Caco-2 (cell line): ENCODE data around the gene CSNK2A2. TPM values are rescaled to one million over a fixed set of nuclear protein-coding genes. Genes with fewer than 3 reads are reported as not detected.

Experiments
- BruUV-seq: library from RNA; stranded (reverse); fragments of 400-500 nt; replicated peaks from 2 replicates; lab custom pipeline; 2021; lab: Mats Ljungman, UMichigan
- CTCF ChIA-PET: fragments of 300-600 bp; sonication (Branson Sonifier 250); formaldehyde crosslinking; loops from one replicate; lab custom pipeline; 2022; ENCODE audit warnings: antibody characterized with exemption; lab: Charles Lee
- POLR2A ChIA-PET: fragments of 300-600 bp; sonication (Branson Sonifier 250); formaldehyde crosslinking; loops from one replicate; lab custom pipeline; 2022; ENCODE audit warnings: antibody characterized with exemption; lab: Charles Lee
- DNase-seq, 2 experiments: peaks; one replicate each; pipeline versions ENCODE4 v3.0.0 to v3.0.0-alpha.2; 2020 to 2022
- H3K27me3 ChIP-seq: replicated peaks from 2 replicates; pipeline ENCODE4 v1.6.0; 2011; ENCODE audit warnings: low read length; ENCODE audit not compliant: control insufficient read depth, insufficient read depth
- H3K36me3 ChIP-seq: 2 replicates; pipeline ENCODE4 v1.5.1; 2011; ENCODE audit warnings: low read length; ENCODE audit not compliant: control insufficient read depth, insufficient read depth
- H3K4me1 ChIP-seq: fragments of 250-450 bp; sonication (Bioruptor Pico); 2 replicates; pipeline ENCODE4 v1.5.1; 2020; ENCODE audit warnings: mild to moderate bottlenecking
- H3K4me3 ChIP-seq: 2 replicates; pipeline ENCODE4 v1.5.1; 2011; ENCODE audit warnings: low read depth, mild to moderate bottlenecking, control low read depth, low read length
- H3K9me3 ChIP-seq: fragments of 250-450 bp; sonication (Bioruptor Pico); 2 replicates; pipeline ENCODE4 v1.5.1; 2020; ENCODE audit warnings: mild to moderate bottlenecking, moderate library complexity
- H3K27ac Mint-ChIP-seq: one replicate; pipeline ENCODE4 v1.8.0; 2022; ENCODE audit warnings: mixed read lengths; ENCODE audit not compliant: unreplicated experiment
- H3K27me3 Mint-ChIP-seq: one replicate; pipeline ENCODE4 v1.8.0; 2022; ENCODE audit warnings: mixed read lengths; ENCODE audit not compliant: insufficient read depth, unreplicated experiment
- H3K36me3 Mint-ChIP-seq: one replicate; pipeline ENCODE4 v1.8.0; 2022; ENCODE audit warnings: mild to moderate bottlenecking, mixed read lengths; ENCODE audit not compliant: insufficient read depth, unreplicated experiment
- H3K4me1 Mint-ChIP-seq: one replicate; pipeline ENCODE4 v1.8.0; 2022; ENCODE audit warnings: low read depth, mixed read lengths; ENCODE audit not compliant: unreplicated experiment
- H3K4me3 Mint-ChIP-seq: one replicate; pipeline ENCODE4 v1.8.0; 2022; ENCODE audit warnings: mild to moderate bottlenecking, moderate library complexity, mixed read lengths; ENCODE audit not compliant: unreplicated experiment
- H3K9me3 Mint-ChIP-seq: one replicate; pipeline ENCODE4 v1.8.0; 2022; ENCODE audit warnings: mixed read lengths; ENCODE audit not compliant: unreplicated experiment
- CTCF ChIP-seq, 2 experiments: fragments of 200-600 bp in 1 of 2; IDR thresholded peaks; 1 replicate in 1 of 2; 2 replicates in 1 of 2; pipeline versions ENCODE4 v1.5.1 to v1.8.0; 2011 to 2022; ENCODE audit warnings: antibody characterized with exemption in 1 of 2, control low read depth in 1 of 2, inconsistent platforms in 1 of 2, low read depth in 1 of 2, low read length in 1 of 2, mild to moderate bottlenecking in 1 of 2, moderate library complexity in 1 of 2; ENCODE audit not compliant: insufficient read depth in 1 of 2, severe bottlenecking in 1 of 2, unreplicated experiment in 1 of 2
- intact Hi-C: fragments of 100-400 bp; cut with micrococcal nuclease; formaldehyde crosslinking; loops from one replicate; pipeline ENCODE4 v1.10.0; 2022; ENCODE audit not compliant: unreplicated experiment
- total RNA-seq: library from RNA; stranded (reverse); gene quantifications from 2 replicates; pipeline ENCODE4 v1.2.3, GENCODE V29; 2022

CSNK2A2 gene
- total RNA-seq, 1 experiment from 2014 or later = 181 TPM

- Mint-ChIP-seq H3K27me3 (peaks cover 7% of the 10 kb centered on the region), H3K4me3 (no peak overlapping the region), H3K4me1 (no peaks in the 10 kb centered on the region), H3K36me3 (no peaks in the 10 kb centered on the region), H3K9me3 (no peaks in the 10 kb centered on the region), H3K27ac (no peak overlapping the region)
- H3K4me1 ChIP-seq = peaks cover 11% of the 10 kb centered on the region
- ChIA-PET POLR2A (interaction anchor here (1.6 kb wide), 1 partner anchor 19 kb away, joined by 4 read pairs; the partner anchor contains the start of gene CFAP20), CTCF (no interaction called here)
- H3K27me3 ChIP-seq = no peaks in the 10 kb centered on the region
- no peaks in the 10 kb centered on the region for H3K9me3 ChIP-seq
- H3K4me3 ChIP-seq = no peak overlapping the region
- no peak for DNase-seq
- no TSS peak for BruUV-seq
- TF ChIP-seq CTCF (IDR thresholded peaks at IDR 0.05; ENCODE audit: insufficient read depth in 1 of 2, low read depth in 1 of 2, low read length in 1 of 2, severe bottlenecking in 1 of 2, unreplicated experiment in 1 of 2) = no peak
- H3K36me3 ChIP-seq = no peaks in the 10 kb centered on the region
- intact Hi-C loops = no loop called here
These were observed 49.8 kb downstream of the CSNK2A2 start for GRCh38 chr16:58148099-58148498.

DNA sequence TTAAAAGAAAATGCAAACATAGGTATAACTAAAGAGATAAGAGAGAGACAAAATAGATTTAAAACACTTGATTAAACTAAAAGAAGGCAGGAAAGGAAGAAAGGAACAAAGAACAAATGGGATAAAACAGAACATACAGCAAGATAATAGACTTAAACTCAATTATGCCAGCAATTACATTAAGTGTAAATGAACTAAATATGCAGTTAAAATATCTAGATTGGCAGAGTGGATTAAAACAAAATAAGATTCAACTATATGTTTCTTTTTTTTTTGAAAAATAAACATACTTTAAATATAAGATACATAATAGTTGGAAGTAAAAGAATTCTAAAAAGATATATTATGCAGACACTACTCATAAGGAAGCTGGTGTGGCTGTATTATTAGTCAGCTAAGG is 59.1 kb downstream of the CSNK2A2 start:
- Mint-ChIP-seq H3K9me3 (peaks cover 40% of the 10 kb centered on the region), H3K4me3 (no peak overlapping the region), H3K27me3 (peaks cover 10% of the 10 kb centered on the region), H3K36me3 (no peaks in the 10 kb centered on the region), H3K4me1 (no peaks in the 10 kb centered on the region), H3K27ac (no peak overlapping the region)
- Histone ChIP-seq H3K36me3 (no peaks in the 10 kb centered on the region), H3K9me3 (peaks cover 9% of the 10 kb centered on the region; the same call in 1 of the 2 replicates), H3K4me3 (no peak overlapping the region), H3K4me1 (no peaks in the 10 kb centered on the region), H3K27me3 (no peaks in the 10 kb centered on the region)
- intact Hi-C loops = no loop called here
- POLR2A ChIA-PET = no interaction called here
- CTCF ChIA-PET = no interaction called here
- TF ChIP-seq CTCF (IDR thresholded peaks at IDR 0.05; ENCODE audit: insufficient read depth in 1 of 2, low read depth in 1 of 2, low read length in 1 of 2, severe bottlenecking in 1 of 2, unreplicated experiment in 1 of 2) = no peak
- BruUV-seq = no TSS peak
- no peak for DNase-seq

- POLR2A ChIA-PET = no interaction called here
These were observed 60.3 kb downstream of the CSNK2A2 start for GRCh38 chr16:58137581-58137980.

More at GRCh38 chr16:58137581-58137980, 60.3 kb downstream of the CSNK2A2 start:
- intact Hi-C loops = no loop called here
- no peaks in the 10 kb centered on the region for H3K36me3 Mint-ChIP-seq
- CTCF ChIA-PET = no interaction called here
- no peak for TF ChIP-seq CTCF (IDR thresholded peaks at IDR 0.05; ENCODE audit: insufficient read depth in 1 of 2, low read depth in 1 of 2, low read length in 1 of 2, severe bottlenecking in 1 of 2, unreplicated experiment in 1 of 2)
- no TSS peak for BruUV-seq
- H3K27ac Mint-ChIP-seq = no peak overlapping the region
- H3K4me3 Mint-ChIP-seq = no peak overlapping the region
- peaks cover 9% of the 10 kb centered on the region; the same call in 1 of the 2 replicates for H3K9me3 ChIP-seq
- H3K36me3 ChIP-seq = no peaks in the 10 kb centered on the region
- peaks cover 6% of the 10 kb centered on the region for H3K27me3 Mint-ChIP-seq
- DNase-seq = no peak
- H3K4me3 ChIP-seq = no peak overlapping the region
- no peaks in the 10 kb centered on the region for H3K4me1 ChIP-seq
- no peaks in the 10 kb centered on the region for H3K4me1 Mint-ChIP-seq
- peaks cover 40% of the 10 kb centered on the region for H3K9me3 Mint-ChIP-seq
- H3K27me3 ChIP-seq = no peaks in the 10 kb centered on the region
